Choroid plexus epithelial cell (primary cell): ENCODE results near the gene CYSTM1.

Source experiments
- DNase-seq: peaks from one replicate; pipeline ENCODE4 v3.0.0-alpha.2; 2010; ENCODE audit warnings: low read depth
- H3K4me3 ChIP-seq: 2 replicates; pipeline ENCODE4 v1.5.1; 2011; ENCODE audit warnings: low read depth, mild to moderate bottlenecking, control low read depth, low read length, moderate library complexity
- TF ChIP-seq, protein P1 (sequence below): conservative IDR thresholded peaks from 2 replicates; pipeline ENCODE4 v1.5.1; 2011; ENCODE audit warnings: low read depth, mild to moderate bottlenecking, control low read depth, inconsistent platforms, low read length, moderate library complexity

Gene CYSTM1

DNA sequence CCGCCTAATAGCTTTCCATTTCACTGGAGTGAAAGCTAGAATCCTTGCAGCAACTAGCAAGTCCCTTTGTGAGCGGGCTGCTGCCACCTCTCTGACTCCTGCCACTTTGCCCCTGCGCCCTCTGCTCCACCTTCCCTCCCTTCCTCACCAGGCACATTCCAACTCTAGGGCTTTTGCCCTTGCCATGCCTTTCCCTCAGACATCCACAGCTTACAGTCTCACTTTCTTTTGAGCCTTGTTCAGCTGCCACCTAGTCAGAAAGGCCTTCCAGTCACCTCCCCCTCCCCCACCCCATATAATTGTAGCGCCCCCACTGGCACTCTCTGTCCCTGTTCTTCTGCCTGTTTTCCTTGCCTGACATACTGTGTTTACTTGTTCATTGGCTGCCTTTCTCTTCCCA is 31.0 kb downstream of the CYSTM1 start:
- no peak overlapping the region for H3K4me3 ChIP-seq
- TF ChIP-seq, protein P1, sequence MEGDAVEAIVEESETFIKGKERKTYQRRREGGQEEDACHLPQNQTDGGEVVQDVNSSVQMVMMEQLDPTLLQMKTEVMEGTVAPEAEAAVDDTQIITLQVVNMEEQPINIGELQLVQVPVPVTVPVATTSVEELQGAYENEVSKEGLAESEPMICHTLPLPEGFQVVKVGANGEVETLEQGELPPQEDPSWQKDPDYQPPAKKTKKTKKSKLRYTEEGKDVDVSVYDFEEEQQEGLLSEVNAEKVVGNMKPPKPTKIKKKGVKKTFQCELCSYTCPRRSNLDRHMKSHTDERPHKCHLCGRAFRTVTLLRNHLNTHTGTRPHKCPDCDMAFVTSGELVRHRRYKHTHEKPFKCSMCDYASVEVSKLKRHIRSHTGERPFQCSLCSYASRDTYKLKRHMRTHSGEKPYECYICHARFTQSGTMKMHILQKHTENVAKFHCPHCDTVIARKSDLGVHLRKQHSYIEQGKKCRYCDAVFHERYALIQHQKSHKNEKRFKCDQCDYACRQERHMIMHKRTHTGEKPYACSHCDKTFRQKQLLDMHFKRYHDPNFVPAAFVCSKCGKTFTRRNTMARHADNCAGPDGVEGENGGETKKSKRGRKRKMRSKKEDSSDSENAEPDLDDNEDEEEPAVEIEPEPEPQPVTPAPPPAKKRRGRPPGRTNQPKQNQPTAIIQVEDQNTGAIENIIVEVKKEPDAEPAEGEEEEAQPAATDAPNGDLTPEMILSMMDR, result no peak
- DNase-seq, result no peak

DNA sequence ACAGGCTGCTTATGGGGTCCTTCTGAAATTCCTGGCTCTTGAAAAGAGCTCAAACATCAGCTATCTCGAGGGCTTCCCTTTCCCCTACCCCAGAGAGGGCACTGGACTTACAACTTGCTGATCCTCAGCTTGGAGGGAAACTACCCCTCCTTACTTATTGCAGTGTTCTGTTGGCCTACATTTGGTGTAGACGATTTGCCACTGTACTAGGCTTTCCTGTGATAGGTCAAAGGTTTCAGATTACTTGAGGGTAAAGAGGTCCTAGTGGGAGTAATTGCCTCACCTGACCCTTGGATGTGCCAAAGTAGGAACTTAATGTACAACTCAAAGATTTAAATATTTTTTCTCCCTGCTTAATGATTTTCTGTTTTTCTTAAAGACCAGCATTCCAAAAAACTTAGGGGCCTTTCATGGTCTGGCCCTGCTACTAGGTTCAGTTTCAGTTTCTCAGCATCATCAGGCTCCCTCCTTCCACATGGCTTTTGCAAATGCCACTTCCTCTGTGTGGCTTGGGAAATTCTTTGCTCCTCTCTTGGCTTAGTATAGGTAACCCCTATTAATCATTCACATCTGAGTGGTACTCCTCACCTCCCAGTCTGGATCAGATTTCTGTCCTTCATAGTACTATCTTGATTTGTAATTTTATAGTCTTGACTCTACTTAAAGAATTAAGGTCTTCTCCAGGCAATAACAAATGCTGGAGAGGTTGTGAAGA is 32.4 kb downstream of the CYSTM1 start:
- no peak overlapping the region for H3K4me3 ChIP-seq
- TF ChIP-seq, protein P1, result no peak
- no peak for DNase-seq

DNA sequence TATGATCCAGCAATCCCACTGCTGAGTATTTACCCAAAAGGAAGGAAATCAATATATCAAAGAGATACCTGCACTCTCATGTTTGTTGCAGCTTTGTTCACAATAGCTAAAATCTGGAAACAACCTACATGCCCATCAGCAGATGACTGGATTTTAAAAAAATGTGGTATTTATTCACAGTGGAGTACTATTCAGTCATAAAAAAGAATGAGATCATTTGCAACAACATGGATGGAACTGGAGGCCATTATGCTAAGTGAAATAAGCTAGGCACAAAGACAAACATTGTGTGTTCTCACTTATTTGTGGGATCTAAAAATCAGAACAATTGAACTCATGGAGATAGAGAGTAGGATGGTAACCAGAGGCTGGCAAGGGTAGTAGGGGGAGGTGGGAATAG is 33.1 kb downstream of the CYSTM1 start:
- no peak overlapping the region for H3K4me3 ChIP-seq
- no peak for DNase-seq
- TF ChIP-seq, protein P1, result no peak

DNA sequence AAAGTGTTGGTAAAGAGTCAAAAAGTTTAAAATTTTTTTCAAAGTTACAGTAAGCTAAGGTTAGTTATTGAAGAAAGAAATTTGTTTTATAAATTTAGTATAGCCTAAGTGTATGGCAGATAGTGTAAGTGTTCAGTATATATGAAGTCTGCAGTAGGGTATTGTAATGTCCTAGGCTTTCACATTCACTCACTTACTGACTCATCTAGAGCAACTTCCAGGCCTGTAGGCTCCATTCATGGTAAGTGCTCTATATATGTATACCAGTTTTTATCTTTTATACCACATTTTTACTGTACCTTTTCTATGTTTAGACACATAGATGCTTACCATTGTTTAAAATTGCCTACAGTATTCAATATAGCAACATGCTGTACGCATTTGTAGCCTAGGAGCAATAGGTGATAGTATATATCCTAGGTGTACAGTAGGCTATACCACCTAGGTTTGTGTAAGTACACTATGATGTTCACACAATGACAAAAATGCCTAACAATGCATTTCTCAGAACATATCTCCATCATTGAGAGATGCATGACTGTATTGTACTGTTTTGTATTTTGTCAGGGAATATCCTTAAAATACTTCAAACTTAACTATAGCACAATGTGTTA is 38.5 kb downstream of the CYSTM1 start:
- no peak for DNase-seq
- TF ChIP-seq, protein P1, result no peak
- no peak overlapping the region for H3K4me3 ChIP-seq

DNA sequence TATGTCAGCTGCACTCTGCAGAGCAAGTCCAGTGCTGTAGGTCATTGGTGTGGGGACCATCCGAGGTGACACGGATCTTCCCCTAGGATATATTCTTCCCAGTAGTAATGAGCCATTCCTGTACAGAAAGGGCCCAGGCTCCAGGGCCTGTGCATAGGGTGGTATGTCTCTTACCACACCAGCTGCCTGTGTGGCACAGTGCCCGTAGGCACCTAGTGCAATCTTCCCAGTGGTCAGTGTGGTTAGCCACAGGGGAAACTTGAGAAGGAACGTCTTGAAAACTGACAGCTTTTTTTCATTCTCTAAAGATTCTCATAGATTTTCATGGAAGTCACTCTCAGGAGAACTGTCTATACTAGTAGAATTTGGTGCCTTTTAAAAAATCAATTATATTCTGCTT is 39.8 kb downstream of the CYSTM1 start:
- no peak overlapping the region for H3K4me3 ChIP-seq
- peak; percentile 77 for DNase-seq
- TF ChIP-seq, protein P1, result no peak

DNA sequence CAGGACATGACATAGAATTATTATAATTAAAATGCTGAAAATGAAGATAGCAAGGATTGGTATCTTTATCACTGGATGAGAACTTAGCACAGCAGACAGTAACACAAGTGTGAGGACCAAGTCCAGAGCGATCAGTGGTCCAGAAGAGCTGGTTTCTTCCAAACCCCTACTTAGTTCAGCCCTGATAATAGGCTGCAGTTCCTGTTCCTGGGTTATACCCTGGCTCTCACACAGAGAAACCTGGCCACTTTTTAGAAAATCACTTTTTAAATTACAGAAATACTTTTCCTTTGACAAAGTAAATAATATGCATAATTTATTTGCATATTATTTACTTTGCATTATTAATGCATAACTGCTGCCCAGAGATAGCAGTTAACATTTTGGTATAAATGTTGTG is 40.3 kb downstream of the CYSTM1 start:
- H3K4me3 ChIP-seq, result no peak overlapping the region
- DNase-seq, result no peak
- TF ChIP-seq, protein P1, result no peak
